Stimulated activated CD4-positive, alpha-beta T cell treated with anti-CD3 and anti-CD28 coated beads, TNF-alpha, amount 100 ng/mL, for 48 hours (primary cell): ENCODE measurements around the gene CSPG4.
"Not testable (repeated sequence)": the region's sequence is repeated elsewhere in the genome, so short reads cannot be mapped to it uniquely, and the experiment has no call there.

Experiments used
- DNase-seq, 3 donors: peaks; one replicate each; pipeline ENCODE4 v3.0.0-alpha.2; 2020; ENCODE audit warnings: low read depth in 3 of 3

The CSPG4 gene

GRCh38 chr15:75687486-75688277 lies 25.0 kb downstream of the CSPG4 start:
- DNase-seq, result no peak

- peak; percentile 64 to 72 (median 69) for DNase-seq
Observed at GRCh38 chr15:75686212-75686642, 26.4 kb downstream of the CSPG4 start.

GRCh38 chr15:75685195-75685594 lies 27.5 kb downstream of the CSPG4 start:
- no peak for DNase-seq

GRCh38 chr15:75684648-75685047 lies 28.0 kb downstream of the CSPG4 start:
- DNase-seq, result no peak

GRCh38 chr15:75683646-75684312 lies 28.9 kb downstream of the CSPG4 start:
- DNase-seq, result peak; percentile 57 to 61 (median 60)

DNA sequence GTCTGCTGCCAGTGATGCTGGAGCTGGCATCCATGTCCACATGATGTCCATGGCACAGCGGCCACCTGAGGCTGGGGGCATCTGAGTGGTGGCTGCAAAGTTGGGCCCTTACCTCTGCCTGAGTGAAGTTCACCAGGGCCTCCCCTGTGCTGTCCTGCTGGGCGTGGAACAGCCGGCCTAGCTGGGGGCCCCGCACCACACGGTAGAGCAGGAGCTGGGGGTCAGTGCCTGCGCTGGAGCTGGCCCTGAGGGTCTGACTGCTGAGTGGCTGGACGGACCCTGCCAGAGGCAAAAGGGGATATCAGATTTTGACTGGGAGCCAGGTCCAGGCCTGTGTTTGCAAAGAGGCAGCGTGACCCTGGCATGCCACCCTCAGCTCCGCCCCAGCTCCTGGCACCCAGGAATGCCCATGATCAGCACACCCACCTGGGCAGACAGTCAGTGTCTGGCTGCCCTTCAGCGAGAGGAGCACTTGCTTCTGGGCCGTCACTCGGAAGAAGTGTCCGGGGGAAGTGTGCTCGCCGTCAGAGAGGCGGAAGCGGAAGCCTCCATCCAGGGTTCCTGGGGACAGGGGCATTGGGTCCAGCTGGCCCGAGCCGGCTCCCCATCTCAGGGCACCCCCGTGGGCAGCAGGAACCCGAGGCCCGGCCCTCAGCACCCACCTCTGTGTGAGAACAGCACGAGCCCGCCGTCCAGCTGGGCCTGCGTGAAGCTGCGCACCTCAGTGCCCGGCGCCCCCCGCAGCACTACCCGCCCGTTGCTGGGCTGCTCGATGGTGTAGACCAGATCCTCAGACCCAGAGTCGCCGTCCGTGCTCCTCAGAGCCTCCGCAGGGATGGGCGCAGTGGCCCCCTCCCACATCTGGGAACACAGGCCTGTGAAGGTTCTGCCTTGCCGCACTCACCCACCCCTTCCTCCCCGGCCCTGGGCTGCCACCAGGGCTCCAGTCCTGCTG lies 30.2 kb downstream of the CSPG4 start:
- no peak for DNase-seq

GRCh38 chr15:75680007-75680789 lies 32.5 kb downstream of the CSPG4 start:
- DNase-seq, result no peak

GRCh38 chr15:75678324-75678690 lies 34.3 kb downstream of the CSPG4 start:
- not testable (repeated sequence) for DNase-seq

DNA sequence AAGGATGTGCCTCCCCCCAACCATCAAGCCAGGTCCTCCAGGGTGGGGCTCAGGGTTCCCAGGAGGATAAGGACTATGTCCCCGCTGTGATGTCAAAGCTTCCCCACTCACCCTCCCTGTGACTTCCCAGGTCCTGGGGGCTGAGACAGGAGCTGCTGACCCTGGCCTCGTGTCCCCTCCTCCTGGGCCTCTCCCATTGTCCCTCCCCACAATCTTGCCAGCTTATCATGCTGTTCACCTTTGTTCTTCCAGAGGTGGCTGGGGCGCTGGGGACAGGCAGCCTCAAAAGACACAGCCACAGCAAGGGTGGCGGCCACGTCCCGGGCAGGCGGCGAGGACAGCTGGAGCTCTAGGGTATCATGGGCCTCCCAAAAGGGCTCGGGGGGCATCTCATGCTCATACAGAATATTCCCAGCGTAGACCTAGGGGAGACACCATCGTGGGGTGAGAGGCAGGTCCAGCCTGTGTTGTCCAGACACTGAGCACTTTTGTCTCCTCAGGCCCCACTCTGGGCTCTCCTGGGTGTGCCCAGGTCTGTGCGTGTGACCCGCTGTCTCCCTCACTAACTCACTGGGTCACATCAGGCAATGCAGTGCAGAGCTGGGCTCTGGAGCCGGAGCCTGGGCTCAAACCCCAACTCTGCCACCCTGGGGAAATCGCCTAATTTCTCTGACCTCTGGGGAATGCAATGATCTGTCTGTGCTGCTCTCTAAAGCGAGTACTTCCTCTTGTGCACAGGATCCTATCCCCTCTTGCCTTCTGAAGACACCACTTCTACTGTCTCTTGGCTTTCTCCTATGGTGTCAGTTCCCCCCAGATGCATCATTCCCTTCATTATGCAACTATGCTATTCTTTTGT lies 35.0 kb downstream of the CSPG4 start:
- DNase-seq, result no peak

DNA sequence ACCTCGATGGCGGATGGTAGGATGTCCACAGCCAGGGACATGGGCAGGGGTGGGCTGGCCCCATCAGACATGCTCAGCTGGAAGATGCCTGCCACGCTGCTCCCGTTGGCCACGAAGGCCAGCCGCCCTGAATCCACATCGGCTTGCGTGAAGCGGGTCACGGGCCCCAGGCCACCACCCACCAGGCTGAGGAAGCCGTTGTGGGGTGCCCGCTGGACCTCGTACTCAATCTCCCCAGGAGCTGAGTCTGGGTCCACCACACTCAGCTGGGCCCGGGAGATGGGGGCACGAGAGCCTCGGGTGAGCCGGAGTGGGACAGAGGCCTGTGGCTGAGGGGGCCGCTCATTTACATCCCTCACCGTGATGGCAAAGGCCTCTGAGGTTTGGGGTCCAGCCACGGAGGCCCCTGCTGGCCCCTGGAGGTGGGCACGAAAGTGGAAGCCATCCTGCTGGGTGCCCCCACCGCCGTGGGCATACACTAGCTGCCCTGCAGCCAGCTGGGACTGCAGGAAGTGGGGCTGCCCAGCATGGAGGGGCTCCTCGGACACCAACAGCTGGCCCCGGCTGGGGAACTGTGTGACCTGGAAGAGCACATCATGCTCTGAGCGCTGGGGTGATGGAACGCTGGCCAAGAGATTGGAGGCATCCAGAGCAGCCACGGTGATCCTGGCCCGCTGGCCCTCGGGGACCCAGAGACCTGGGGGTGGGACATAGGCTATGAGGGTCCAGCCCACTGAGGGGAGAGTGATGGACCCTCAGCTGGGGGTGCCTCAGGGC lies 35.8 kb downstream of the CSPG4 start:
- no peak for DNase-seq

DNA sequence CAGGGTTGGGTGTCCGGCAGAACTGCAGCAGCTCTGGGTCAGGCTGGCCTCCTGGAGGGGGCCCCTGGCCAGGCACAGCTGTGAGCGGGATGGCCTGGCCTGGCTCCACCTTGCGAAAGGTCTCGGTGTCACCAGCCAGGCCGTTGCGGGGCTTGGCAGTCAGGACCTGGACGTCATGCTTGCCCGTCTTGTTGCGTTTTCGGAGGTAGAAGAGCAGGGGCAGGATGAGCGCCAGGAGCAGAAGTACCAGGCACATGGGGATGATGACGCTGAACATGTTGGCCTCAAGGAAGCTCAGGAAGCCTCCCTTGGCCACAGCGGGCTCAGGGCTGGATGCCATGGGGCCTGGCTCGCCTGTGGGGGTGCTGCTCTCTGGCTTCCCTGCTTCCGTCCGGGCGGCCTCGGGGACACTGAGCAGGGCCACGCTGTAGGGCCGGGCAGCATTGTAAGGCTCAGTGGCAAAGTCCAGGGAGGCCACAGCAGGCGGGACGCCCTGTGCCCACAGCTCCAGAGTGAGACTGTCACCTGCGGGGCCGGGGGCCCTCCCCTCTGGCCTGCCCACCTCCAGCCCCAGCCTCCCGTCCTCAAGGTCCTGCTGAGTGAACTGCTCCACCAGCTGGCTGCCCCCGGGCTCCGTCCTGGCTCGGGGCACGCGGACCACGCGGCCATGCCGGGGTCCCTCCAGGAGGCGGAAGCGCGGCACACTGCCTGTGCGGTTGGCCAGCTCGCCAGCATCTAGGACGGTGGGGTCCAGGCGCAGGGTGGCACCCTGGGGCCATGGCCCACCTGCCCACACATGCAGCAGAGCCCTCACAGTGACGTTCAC lies 36.9 kb downstream of the CSPG4 start:
- DNase-seq, result no peak

- DNase-seq, result no peak
Observed at GRCh38 chr15:75674366-75674765, 38.3 kb downstream of the CSPG4 start.

- no peak for DNase-seq
Observed at GRCh38 chr15:75673426-75674235, 39.0 kb downstream of the CSPG4 start.

- no peak for DNase-seq
Observed at GRCh38 chr15:75672646-75673425, 39.8 kb downstream of the CSPG4 start.

GRCh38 chr15:75671730-75672602 lies 40.7 kb downstream of the CSPG4 start:
- DNase-seq, result no peak

DNA sequence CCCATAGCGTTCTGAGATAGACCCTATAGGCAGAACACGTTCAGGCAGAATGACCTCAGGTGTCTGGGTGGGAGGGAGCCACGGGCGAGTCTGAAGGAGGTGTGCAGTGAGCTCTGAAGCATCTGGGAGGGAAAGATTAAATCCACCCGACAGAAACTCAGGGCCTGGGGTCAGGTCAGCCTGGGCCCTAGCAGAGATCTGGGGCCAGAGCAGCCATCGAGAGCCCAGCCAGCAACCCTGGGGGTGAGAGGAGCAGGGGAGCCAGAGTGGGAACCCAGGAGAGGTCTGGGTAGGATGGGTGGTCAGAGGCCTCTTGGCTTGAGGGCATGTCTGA lies 42.8 kb downstream of the CSPG4 start:
- no peak for DNase-seq
